Stimulated activated CD8-positive, alpha-beta memory T cell treated with anti-CD3 and anti-CD28 coated beads, Interleukin-12 subunit alpha, Interleukin-12 subunit beta, amount 100 ng/mL, for 4 hours (primary cell): ENCODE results near the gene CDH5.
"Not testable (repeated sequence)": the region's sequence is repeated elsewhere in the genome, so short reads cannot be mapped to it uniquely, and the experiment has no call there.

ENCODE experiments used
- DNase-seq: peaks from one replicate; pipeline ENCODE4 v3.0.0-alpha.2; 2020; ENCODE audit warnings: low read depth

CDH5 gene, protein sequence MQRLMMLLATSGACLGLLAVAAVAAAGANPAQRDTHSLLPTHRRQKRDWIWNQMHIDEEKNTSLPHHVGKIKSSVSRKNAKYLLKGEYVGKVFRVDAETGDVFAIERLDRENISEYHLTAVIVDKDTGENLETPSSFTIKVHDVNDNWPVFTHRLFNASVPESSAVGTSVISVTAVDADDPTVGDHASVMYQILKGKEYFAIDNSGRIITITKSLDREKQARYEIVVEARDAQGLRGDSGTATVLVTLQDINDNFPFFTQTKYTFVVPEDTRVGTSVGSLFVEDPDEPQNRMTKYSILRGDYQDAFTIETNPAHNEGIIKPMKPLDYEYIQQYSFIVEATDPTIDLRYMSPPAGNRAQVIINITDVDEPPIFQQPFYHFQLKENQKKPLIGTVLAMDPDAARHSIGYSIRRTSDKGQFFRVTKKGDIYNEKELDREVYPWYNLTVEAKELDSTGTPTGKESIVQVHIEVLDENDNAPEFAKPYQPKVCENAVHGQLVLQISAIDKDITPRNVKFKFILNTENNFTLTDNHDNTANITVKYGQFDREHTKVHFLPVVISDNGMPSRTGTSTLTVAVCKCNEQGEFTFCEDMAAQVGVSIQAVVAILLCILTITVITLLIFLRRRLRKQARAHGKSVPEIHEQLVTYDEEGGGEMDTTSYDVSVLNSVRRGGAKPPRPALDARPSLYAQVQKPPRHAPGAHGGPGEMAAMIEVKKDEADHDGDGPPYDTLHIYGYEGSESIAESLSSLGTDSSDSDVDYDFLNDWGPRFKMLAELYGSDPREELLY

DNA sequence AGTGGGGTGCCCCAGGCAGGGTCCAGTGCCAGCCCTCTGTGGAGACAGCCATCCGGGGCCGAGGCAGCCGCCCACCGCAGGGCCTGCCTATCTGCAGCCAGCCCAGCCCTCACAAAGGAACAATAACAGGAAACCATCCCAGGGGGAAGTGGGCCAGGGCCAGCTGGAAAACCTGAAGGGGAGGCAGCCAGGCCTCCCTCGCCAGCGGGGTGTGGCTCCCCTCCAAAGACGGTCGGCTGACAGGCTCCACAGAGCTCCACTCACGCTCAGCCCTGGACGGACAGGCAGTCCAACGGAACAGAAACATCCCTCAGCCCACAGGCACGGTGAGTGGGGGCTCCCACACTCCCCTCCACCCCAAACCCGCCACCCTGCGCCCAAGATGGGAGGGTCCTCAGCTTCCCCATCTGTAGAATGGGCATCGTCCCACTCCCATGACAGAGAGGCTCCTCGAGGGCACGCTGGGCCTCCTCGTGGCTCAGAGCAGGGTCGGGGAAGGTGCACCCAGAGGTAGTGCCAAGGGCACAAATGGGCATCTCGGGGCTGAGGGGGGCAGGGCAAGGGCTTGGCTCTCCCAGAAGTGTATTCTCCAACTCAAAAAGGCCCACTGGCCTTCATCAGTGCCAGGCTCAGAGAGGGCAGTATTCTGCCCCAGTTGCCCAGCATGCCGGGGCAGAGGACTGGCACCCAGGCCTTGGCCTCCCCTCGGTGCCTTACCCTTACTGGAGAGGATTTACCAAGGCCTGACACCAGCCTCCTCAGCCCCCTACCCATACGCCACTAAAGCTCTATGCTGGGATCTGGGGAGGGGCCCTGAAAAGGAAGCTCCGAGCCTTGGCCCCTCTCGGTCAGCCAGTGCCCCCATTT is at the start of gene CDH5:
CDH5 (plus strand) TSS at position 259 of the 867 bp plus-strand sequence. CDS start 12,647 bp downstream, outside the sequence.
- no peak for DNase-seq

DNA sequence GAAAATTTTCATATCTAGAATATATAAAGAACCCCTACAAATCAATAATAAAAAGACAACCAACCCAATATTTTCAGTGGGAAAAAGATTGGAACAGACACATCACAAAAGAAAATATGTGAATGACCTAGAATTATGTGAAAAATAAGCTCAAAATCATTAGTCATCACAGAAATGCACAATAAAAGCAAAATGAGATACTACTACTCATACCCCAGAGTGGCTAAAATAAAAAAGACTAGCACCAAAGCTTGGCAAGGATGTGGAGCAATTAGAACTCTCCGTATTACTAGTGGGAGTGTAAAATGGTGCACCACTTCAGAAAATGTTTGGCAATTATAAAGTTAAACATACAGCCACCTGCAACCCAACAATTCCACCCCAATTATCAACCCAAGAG is 48.0 kb upstream of the CDH5 start:
- DNase-seq, result no peak

DNA sequence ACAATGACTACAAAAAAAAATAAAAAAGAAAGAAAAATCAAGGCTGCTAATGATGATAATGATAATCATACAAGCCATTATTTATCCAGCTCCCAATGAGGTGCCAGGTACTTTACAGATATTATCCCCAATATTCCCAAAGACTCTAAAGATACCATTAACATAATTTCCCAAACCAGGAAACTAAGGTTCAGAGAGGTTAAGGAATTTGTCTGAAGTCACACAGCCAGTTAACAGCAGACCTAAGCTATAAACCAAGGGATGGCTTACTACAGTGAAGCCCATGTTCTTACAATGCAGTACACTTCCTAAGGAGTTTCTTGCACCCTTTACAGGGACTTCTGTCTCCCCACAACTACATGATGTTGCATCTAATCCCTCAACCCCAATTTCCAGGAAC is 45.7 kb upstream of the CDH5 start:
- DNase-seq, result no peak

DNA sequence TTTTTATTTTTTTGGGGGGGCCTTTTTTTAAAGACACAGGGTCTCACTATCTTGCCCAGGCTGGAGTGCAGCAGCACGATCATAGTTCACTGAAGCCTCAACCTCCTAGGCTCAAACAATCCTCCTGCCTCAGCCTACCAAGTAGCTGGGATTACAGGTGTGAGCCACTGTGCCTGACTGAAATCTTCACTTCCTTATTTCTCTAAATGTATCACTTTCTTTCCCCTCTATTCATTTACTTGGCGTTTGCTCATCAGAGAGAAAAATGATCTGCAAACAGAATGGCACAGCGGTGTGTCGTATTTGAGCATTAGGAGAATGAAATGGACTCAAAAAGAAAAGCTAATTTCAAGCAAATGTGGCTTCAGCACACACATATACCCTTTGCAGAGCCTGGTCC is 44.3 kb upstream of the CDH5 start:
- no peak for DNase-seq

DNA sequence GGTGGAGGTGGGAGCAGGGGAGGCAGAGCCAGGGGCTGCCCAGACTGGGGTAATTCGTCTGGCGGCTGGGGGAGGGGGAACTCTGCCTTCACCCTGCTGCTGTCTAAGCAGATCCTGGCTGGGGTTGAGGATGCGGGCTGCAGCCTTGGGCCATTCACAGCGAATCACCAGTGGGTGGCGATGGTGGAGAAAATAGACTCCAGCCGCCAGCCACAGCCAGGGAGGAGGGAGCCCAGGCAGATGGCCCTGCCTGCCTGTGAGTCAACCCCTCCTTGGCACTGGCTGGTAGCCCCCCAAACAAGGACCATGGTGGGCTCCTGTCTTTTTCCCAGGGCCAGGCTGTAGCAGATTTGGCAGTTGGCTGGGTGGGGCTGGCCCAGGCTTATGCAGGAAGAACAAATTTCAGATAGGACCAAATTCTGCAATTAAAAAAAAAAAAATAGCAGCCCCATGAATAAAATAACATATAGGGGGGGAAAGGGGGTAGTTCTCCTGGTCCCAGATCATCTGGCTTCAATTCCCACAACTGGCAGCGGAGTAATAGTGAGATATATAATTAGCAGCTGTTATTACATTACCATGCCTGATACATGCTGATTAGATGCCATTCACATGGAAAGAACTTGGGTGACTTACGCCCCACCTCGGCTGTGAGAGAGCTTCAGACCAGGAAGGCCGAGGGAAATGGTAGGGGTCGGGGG is 41.5 kb upstream of the CDH5 start:
- DNase-seq, result no peak

DNA sequence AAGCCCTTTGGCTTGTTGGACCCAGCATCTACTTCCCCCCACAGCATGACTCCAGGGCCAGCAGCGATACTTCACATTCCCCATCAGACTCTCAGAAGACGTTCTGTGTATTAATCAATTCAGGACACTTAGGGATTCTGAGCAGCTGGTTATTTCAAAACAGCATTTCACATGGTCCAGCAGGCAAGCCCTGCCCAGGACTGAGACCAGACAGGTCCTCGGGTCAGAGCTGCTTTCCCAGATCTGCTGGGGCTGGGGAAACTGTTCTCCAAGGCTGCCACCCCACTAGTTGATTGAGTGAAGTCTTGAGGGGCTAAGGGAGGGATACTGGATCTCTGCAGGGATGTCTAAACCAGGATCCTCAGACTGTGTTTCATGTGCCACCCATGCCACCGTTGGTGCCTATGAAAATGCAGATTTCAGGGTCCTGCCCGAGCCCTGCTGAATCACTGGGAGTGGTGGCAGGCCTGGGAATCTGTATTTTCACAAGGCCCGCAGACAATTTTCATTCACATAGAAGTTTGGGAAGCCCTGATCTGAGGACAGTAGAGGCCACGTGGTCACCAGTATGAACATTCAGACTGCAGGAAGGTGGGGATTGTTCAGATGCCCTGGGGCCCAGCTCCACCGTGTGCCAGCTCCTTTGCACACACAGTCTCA is 40.6 kb upstream of the CDH5 start:
- no peak for DNase-seq

DNA sequence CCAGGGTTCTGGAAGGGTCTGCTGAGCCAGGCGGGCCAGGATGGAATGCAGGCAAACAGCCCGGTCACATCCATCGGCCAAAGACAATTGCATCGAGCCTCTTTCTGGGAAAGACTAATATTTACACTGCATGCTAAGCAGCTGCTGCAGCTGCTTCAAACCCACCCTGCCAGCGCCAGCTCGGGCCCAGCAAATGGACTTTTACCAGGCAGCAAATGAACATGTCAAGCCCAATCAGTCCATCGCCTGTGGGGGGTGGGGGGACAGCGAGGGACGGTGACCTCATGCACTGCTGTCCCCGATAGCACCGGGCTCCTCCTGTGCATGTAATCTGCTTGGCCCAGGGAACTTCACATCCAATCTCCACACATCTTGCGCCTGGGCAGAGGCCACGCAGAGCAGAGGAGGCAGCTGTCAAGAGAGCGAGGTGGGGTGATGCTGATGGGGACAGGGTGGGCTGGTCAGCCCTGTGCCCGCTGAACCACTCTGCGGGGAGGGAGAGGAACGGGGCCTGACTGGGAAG is 39.4 kb upstream of the CDH5 start:
- no peak for DNase-seq

DNA sequence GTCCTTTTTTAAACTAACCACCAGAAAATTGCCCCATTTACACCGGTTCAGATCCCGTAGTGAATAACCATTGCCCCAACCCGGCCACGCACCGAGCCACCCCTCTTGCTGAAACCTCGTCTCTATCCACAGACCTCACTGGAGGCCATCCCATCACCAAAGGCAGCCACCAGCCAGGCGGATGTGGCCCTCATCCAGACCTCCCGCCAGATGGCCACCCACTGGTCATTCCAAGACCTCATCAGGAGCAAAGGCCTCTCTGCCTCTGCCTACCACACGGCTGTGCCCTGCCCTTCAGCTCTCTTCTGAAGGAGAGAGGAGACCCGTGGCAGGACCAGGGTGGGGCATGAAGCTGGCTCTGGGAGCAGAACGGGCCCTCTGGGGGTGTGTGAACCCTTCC is 38.2 kb upstream of the CDH5 start:
- no peak for DNase-seq

DNA sequence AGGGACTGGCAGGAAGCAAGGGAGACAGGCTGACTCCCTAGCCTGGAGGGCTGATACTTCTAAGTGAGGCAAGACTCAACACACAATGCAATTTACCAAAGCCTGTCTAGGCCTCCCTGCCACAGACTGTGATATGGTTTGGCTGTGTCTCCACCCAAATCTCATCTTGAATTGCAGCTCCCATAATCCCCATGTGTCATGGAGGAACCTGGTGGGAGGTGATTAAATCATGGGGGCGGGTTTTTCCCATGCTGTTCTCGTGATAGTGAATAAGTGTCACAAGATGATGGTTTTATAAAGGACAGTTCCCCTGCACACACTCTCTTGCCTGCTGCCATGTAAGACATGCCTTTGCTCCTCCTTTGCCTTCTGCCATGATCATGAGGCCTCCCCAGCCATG is 35.0 kb upstream of the CDH5 start:
- not testable (repeated sequence) for DNase-seq

DNA sequence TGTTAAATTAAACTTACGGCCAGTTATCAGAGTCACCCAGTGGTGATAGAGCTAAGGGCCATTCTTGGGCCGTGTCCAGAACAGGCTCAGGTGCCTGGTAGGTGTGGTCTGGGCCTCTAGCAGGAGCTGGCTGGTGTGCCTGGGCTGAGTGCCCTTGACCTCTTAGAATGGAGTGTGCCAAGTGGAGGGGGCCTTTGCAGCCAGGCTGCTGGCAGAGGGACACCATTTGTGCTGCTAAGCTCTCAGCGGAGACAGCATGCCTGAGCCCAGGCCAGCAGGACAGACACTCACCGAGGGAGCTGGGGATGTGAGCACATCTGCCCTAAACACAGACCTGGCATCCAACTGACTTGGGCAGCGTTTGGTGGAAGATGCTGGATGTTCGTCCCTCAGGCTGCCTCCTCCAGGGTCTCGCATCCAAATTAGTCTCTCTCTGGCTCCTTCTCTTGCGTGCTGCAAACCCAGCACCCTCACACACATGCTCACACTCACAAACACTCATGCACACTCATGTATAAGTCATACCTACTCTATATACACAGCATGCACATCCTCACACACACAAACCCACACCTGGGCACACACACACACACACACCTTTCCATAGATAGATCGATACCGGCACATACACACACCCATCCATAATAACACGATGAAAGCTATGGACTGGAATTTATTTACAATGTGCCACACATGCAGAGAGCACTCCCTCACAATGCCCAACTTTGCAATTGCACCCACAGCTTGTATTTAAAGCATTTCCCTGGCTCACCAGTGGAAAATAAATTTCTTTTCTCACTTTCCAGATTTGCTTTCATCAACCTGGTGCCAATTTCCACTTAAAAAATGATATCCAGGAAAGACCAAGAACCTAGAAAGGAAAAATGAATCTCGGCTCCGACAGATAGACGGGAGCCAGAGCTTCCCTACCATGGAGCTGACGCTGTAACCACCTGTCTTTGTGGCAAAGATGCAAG is 33.6 kb upstream of the CDH5 start:
- DNase-seq, result no peak

DNA sequence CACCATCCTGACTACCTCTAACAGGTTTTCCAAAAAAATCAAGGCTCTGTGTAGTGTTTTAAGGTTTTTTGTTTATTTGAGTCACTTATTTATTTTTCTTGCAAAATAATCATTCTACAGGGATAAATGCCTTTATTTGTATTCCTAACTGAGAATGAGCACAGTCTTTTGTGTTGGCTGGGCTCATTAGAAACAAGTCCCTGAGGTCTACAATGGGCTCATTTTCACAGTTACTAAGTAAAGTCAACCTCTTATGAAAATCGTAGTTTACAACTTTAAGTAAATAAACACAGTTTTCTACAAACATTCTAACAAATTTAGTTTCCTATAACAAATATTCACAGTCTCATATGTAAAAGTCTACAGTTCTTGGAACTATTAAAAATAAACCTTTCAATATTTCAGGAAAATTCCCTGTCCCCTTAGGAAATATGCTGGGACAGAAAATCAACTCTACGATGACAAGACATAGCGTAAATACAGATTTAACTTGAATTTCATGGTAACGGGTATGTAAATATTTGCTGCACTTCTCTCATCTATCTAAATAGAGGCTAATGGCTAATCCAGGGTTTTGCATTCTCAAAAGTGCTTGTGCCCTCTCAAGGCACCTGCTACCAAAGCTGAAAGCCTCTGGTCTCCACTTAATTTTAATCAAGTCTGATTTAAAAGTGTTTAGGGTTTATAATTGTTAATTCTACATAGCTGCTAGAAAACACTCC is 31.5 kb upstream of the CDH5 start:
- DNase-seq, result no peak

DNA sequence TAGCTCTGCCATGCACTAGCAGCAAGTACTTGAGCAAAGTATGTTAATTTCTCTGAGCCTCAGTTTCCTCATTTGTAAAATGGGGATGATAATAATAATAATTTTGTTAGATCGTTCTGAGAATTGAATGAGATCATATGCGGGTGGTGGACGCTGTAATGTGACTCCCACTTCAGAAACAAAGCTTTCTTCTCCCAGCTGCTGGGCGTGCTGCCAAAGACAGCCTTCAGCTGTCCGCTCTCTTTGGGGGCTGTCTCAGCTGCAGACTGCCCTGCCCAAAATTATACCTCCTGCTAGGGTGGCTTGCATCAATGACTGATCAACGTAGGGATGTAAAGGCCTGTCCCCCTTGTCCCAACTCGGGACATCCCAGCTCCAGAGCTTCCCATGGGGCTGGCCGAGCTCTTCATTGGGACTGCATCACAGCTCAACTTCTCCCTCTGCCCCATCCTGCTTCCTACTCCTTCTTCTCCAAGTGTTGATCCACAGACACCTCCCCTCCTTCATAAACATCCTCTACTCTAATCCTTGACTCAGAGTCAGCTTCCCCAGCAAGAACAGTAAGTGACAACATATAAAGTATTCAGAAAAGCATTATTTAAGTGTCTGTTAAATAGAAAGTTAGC is 30.7 kb upstream of the CDH5 start:
- no peak for DNase-seq

DNA sequence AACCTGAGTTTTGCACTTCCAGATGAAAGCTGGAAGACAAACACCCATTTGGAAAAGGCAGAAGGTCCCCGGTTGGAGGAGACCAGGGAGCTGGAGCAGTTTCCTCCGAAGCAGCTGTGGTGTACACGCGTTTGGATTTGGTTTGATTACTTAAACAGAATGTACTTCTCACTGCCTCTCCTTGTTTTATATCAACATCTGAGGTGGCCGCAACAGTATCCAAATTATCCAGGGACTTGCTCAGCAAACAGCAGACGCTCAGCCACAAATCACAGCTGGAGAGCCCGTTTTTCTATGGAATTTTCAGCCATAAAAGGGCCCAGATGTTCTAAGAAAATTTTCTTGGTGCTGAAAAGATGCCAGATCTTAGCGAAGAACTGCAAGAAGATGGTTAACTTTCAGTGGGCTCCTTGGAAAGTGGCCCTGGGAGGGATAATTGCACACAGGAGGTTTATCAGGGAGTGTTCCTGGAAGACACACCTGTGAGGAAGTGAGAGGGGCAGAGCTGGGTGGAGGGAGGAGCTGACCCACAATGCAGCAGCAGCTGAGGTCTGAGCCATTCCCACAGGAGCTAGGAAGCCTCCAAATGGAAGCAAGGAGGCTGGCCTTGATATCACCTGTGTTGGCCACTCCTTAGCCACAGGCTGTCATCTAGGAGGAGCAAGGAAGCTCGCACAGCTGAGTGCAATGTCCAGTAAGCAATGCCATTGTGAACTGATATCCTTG is 28.9 kb upstream of the CDH5 start:
- no peak for DNase-seq

DNA sequence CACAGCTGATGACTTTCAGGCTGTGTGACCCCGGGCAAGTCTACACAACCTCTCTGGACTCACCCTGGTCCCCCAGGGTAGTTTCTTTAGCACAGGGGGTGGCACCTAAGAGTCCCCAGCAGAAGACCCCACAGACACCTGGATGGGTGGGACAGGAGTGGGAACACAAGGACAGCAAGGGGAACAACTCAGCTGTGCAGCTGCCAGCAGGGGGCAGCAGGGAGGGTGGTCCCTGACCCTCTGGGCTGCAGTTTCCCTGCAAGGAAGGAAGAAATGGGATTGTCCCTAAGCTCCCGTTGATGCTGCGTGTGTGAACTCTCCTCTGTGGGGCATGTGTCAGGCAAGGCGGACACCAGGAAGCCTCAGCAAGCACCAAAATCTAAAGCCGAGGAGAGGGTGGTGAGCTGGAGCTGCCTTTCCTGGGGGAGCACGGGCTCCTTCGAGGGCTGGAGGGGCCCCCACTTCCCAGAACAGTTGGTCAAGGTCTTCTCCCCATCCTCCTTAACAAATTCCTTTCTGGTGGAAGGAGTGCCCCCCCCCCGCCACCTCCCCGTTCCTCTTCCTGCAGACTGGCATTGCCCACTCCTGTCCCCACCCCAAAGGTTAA is 24.1 kb upstream of the CDH5 start:
- no peak for DNase-seq

DNA sequence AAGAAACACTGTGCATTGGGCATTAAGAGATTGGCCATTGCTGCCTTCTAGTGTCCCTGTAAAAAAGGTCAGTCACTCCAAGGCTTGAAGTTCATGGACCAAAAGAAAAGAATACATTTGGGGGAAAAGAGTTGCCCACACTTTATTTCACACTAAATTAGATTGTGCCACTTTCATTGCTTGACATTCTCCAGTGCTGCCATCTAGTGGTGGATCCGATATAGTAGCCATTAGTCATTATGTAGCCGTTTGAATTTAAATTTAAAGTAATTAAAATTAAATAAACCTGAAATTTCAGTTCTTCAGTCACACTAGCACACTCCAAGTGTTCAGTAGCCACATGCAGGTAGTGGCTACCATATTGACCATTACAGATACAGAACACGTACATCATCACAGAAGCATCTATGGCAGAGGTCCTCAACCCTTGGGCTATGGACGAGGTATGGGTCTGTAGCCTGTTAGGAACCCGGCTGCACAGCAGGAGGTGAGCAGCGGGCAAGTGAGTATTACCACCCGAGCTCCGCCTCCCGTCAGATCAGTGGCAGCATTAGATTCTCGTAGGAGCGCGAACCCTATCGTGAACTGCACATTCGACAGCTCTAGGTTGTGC is 21.9 kb upstream of the CDH5 start:
- no peak for DNase-seq

DNA sequence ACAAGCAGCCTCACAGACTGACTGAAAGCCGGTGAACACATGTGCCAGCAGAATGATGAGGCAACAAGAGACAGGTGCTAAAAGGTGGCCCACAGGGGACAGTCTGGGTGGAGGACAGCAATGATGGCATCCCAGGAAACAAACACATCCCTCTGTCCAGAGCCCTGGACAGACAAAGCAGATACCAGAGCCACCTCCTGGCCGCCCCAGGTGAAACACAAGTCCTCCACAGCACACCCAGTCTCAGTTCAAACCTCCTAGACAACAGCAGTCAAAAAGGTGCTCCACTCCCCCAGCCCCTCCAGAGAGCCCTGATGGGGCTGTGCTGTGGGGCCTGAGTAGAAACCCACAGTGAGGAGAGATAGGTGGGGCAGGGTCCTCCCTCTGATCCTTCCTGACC is 20.3 kb upstream of the CDH5 start:
- no peak for DNase-seq

DNA sequence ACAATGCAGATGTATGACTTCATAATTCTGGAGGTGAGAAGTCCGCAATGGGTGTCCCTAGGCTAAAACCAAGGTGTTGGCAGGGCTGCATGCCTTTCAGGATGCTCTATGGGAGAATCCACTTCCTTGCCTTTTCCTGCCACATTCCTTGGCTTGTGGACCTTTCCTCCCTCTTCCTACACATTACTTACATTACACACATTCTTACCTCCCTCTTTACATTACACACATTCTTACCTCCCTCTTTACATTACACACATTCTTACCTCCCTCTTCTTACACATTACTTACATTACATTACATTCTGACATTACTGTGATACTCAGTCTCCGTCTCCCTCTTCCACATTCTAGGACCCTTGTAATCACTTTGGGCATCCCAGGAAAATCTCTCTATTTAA is 14.2 kb upstream of the CDH5 start:
- no peak for DNase-seq
